Natural killer cell treated with Interleukin-12 subunit alpha and Interleukin-12 subunit beta and Interleukin-15 and Interleukin-18, amount 100 ng/mL, for 72 hours (primary cell): ENCODE results near the gene LMF1. TPM values are rescaled to one million over a fixed set of nuclear protein-coding genes. Genes with fewer than 3 reads are reported as not detected.

Source experiments
- ATAC-seq, 2 donors: fragments of 150-1000 bp; cut with Tn5 transposase in 1 of 2; sonication (Bioruptor Pico), chemical (Tn5 transposase) in 1 of 2; 2 replicates each; pipeline ENCODE4 v1.10.0; 2021
- DNase-seq: peaks from one replicate; pipeline ENCODE4 v3.0.0; 2022; ENCODE audit warnings: low spot score
- H3K27ac Mint-ChIP-seq, 2 donors: 1 replicate in 1 of 2; 2 replicates in 1 of 2; pipeline ENCODE4 v1.8.0; 2022; ENCODE audit warnings: mixed read lengths in 2 of 2, mild to moderate bottlenecking in 1 of 2, moderate library complexity in 1 of 2
- H3K27me3 Mint-ChIP-seq, 2 donors: 1 replicate in 1 of 2; 2 replicates in 1 of 2; pipeline ENCODE4 v1.8.0; 2022; ENCODE audit warnings: mixed read lengths in 2 of 2
- H3K36me3 Mint-ChIP-seq: one replicate; pipeline ENCODE4 v1.8.0; 2022; ENCODE audit warnings: mixed read lengths
- H3K4me1 Mint-ChIP-seq, 2 donors: 1 replicate in 1 of 2; 2 replicates in 1 of 2; pipeline ENCODE4 v1.8.0; 2022; ENCODE audit warnings: low read depth in 2 of 2, mixed read lengths in 2 of 2, mild to moderate bottlenecking in 1 of 2
- H3K4me3 Mint-ChIP-seq: one replicate; pipeline ENCODE4 v1.8.0; 2022; ENCODE audit warnings: mixed read lengths
- H3K9me3 Mint-ChIP-seq: 2 replicates; pipeline ENCODE4 v1.8.0; 2022; ENCODE audit warnings: mixed read lengths
- total RNA-seq, 2 donors: library from RNA; stranded (reverse); gene quantifications; one replicate each; pipeline ENCODE4 v1.2.3, GENCODE V29; 2022

LMF1 gene
- total RNA-seq, 2 donors from 2014 or later, result 17.1 to 21.0 TPM

DNA sequence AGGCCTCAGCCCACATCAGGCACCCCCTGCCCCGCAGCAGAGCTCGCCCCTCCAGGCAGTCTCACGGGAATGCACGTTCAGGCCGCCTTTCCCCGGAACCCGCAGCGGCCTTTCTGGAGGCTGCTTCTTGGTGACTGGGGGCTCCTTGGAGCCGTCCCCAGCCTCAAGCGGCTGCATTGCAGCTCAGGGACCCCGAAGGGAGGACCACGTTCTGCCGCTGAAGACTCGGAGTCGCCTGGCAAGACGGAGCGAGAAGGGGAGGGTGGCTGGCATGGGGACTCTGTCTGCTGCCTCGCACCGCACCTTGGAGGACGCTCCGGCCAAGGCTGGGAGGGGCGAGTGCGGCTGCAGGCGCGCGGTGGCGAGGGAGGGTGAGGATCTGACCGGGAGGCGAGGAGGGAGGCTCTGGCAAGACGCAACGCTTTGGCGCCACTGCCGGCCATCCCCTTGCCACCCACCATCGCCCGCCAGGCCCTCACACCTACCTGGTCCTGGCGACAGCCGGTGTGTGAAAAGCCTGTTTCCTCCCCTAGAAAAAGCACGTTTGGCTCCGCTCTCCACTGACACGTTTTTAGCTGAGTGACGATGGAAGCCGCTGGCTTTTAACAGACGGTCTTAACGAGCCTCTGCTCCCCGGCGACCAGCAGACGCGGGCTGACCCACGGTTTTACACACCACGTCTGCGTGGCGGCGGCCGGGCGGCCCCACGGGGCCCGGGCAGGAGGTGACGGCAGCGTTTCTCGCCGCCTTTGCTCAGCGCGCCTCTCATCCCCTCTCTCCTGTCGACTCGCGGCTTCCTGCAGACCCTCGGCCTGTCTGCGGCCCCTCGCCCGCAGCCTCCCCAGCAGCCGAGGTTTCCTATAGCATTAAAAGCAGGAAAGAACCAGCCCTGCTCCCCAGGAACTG lies 153.5 kb downstream of the LMF1 start:
- ATAC-seq (no peak), DNase-seq (no peak)
- H3K36me3 Mint-ChIP-seq, result no peaks in the 10 kb centered on the region
- peaks cover 3 to 14% of the 10 kb centered on the region in 2 donors for H3K27me3 Mint-ChIP-seq
- H3K27ac Mint-ChIP-seq, result no peak overlapping the region
- H3K9me3 Mint-ChIP-seq, result no peaks in the 10 kb centered on the region
- H3K4me1 Mint-ChIP-seq, result peaks cover 0 to 2% of the 10 kb centered on the region in 2 donors
- H3K4me3 Mint-ChIP-seq, result no peak overlapping the region

DNA sequence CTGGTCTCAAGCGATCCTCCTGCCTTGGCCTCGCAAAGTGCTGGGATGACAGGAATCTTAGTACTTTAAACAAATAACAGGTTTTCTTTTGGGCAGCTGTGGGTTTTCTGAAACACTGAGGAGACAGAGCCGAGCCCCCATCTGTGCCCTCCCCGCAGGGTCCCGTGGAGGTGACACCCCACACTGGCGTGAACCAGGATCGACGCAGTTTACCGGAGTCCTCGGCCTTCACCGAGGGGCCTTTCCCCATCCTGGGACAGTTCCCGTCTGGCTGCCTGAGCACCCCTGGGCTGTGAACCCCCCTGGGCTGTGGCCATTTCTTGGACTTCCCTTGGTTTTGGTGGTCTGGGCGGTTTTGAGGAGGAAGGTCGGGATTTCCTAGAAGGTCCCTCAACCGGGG lies 154.9 kb downstream of the LMF1 start:
- H3K4me1 Mint-ChIP-seq, result peaks cover 0 to 2% of the 10 kb centered on the region in 2 donors
- H3K27ac Mint-ChIP-seq, result no peak overlapping the region
- H3K9me3 Mint-ChIP-seq, result no peaks in the 10 kb centered on the region
- H3K4me3 Mint-ChIP-seq, result no peak overlapping the region
- peaks cover 7 to 13% of the 10 kb centered on the region in 2 donors for H3K27me3 Mint-ChIP-seq
- DNase-seq, result no peak
- no peaks in the 10 kb centered on the region for H3K36me3 Mint-ChIP-seq
- no peak for ATAC-seq

GRCh38 chr16:814974-815373 lies 155.8 kb downstream of the LMF1 start:
- Mint-ChIP-seq H3K4me3 (no peak overlapping the region), H3K27ac (no peak overlapping the region), H3K9me3 (no peaks in the 10 kb centered on the region), H3K4me1 (peaks cover 0 to 2% of the 10 kb centered on the region in 2 donors), H3K27me3 (peaks cover 7 to 11% of the 10 kb centered on the region in 2 donors), H3K36me3 (no peaks in the 10 kb centered on the region)
- no peak for ATAC-seq
- DNase-seq, result no peak

DNA sequence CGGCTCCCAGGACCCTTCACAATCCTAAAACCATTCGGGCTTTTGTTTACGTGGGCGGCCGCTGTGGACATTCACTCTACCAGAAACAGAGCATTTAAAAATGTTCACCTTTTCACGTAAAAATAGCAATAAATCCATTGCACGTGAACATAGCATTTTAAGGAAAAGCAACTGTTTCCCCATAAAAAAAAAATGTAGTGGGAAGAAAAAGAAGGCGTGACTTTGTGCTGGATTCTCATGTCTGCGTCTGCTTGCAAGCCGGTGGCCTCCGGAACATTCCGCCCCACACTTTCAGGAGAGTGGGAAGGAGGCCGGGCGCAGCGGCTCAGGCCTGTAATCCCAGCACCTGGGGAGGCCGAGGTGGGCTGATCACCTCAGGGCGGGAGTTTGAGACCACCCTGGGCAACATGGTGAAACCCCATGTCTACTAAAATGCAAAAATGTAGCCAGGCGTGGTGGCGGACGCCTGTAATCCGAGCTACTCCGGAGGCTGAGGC lies 156.8 kb downstream of the LMF1 start:
- no peak overlapping the region for H3K27ac Mint-ChIP-seq

DNA sequence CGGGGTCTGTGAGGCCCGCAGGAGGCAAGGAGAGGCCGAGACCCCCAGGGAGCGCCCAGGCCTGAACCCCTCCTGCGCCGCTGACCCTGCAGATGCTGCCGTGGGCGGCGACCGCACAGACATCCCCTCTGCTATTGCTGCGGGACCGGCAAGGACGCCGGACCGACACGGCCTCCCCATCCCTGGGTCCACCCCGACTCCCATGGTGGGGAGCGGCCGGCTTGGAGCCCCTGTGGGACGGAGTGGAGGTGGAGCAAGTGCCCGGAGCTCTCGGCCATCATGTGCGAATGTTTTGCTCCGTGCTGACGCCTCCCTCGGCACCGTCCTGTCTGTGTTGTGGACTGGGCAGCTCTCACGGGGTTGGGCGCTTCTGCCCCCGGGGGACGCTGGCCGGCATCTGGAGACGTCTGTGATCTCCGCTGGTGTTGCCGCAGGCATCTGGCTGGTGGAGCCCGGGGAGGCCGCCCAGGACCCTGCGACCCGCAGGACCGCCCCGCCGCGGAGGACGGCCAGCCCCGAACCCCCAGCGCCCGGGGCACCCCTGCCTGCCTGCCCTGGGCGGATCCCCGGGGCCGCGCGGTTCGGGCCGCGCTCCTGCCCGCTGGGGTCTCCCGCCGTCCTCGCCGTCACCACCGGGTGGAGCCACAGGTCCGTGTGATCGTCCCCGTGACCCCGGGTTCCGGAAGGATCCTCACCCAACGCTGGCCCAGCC lies 157.4 kb downstream of the LMF1 start:
- peaks cover 7 to 11% of the 10 kb centered on the region in 2 donors for H3K27me3 Mint-ChIP-seq
- DNase-seq (no peak), ATAC-seq (peak; percentile 48 to 58)
- no peaks in the 10 kb centered on the region for H3K9me3 Mint-ChIP-seq
- H3K4me1 Mint-ChIP-seq, result peaks cover 0 to 5% of the 10 kb centered on the region in 2 donors
- no peak overlapping the region for H3K4me3 Mint-ChIP-seq
- no peaks in the 10 kb centered on the region for H3K36me3 Mint-ChIP-seq
- H3K27ac Mint-ChIP-seq, result no peak overlapping the region

More for the DNA sequence above, 156.8 kb downstream of the LMF1 start:
- ATAC-seq, result no peak
- Mint-ChIP-seq H3K4me3 (no peak overlapping the region), H3K36me3 (no peaks in the 10 kb centered on the region), H3K4me1 (peaks cover 0 to 2% of the 10 kb centered on the region in 2 donors), H3K27me3 (peaks cover 7 to 11% of the 10 kb centered on the region in 2 donors), H3K9me3 (no peaks in the 10 kb centered on the region)
- no peak for DNase-seq

DNA sequence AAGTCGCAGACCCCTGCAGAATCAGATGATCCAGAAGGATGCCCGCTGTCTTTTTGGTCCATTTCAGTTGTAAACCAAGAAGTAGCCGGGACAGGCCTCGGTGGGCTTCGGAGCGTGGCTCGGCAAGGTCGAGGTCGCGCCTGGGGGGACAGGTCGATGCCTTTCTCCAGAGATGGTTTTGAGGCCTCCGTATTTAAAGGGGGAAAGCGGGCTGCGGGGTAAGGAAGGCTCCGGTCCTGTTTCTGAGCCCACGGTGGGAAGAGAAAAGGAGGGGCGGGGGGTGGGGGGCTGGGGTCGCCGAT lies 162.7 kb downstream of the LMF1 start:
- peaks cover 7 to 8% of the 10 kb centered on the region in 2 donors for H3K27me3 Mint-ChIP-seq
- no peaks in the 10 kb centered on the region for H3K36me3 Mint-ChIP-seq
- H3K4me3 Mint-ChIP-seq, result peak overlapping the region; percentile 98
- no peaks in the 10 kb centered on the region for H3K9me3 Mint-ChIP-seq
- peaks cover 5 to 10% of the 10 kb centered on the region in 2 donors for H3K4me1 Mint-ChIP-seq
- DNase-seq (no peak), ATAC-seq (no peak)
- peak overlapping the region; percentile 82 to 98 for H3K27ac Mint-ChIP-seq

- DNase-seq (peak; percentile 93), ATAC-seq (peak; percentile 96 to 98)
- H3K9me3 Mint-ChIP-seq, result no peaks in the 10 kb centered on the region
- H3K27ac Mint-ChIP-seq, result peak overlapping the region; percentile 82 to 98
- no peaks in the 10 kb centered on the region for H3K36me3 Mint-ChIP-seq
- peak overlapping the region; percentile 98 for H3K4me3 Mint-ChIP-seq
- peaks cover 5 to 7% of the 10 kb centered on the region in 2 donors for H3K27me3 Mint-ChIP-seq
- H3K4me1 Mint-ChIP-seq, result peaks cover 5 to 8% of the 10 kb centered on the region in 2 donors
Measured at GRCh38 chr16:807347-808084, 163.3 kb downstream of the LMF1 start.

GRCh38 chr16:805474-805873 lies 165.3 kb downstream of the LMF1 start:
- Mint-ChIP-seq H3K27ac (no peak overlapping the region), H3K27me3 (no peaks in the 10 kb centered on the region), H3K4me1 (peaks cover 5 to 8% of the 10 kb centered on the region in 2 donors), H3K36me3 (no peaks in the 10 kb centered on the region), H3K9me3 (no peaks in the 10 kb centered on the region), H3K4me3 (no peak overlapping the region)
- ATAC-seq (no peak), DNase-seq (no peak)

GRCh38 chr16:804193-805048 lies 166.4 kb downstream of the LMF1 start:
- Mint-ChIP-seq H3K36me3 (no peaks in the 10 kb centered on the region), H3K4me1 (peaks cover 5 to 8% of the 10 kb centered on the region in 2 donors), H3K27me3 (no peaks in the 10 kb centered on the region), H3K4me3 (no peak overlapping the region), H3K27ac (no peak overlapping the region), H3K9me3 (no peaks in the 10 kb centered on the region)
- ATAC-seq (no peak), DNase-seq (no peak)

DNA sequence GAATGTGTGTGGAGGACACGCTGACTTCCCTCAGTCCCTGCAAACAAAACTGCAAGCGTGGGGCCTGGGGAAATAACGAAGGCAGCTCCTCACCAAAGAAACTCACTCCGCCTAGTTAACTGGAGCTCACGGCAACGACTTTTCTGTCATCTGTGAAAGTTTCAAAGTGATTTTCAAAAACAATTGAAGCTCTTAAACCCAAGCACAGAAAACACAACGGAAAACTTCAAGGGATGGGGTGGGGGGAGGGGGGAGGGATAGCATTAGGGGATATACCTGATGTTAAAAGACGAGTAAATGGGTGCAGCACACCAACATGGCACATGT lies 167.1 kb downstream of the LMF1 start:
- DNase-seq, result no peak
- Mint-ChIP-seq H3K27ac (no peak overlapping the region), H3K27me3 (no peaks in the 10 kb centered on the region), H3K9me3 (no peaks in the 10 kb centered on the region), H3K36me3 (no peaks in the 10 kb centered on the region), H3K4me1 (peaks cover 5 to 8% of the 10 kb centered on the region in 2 donors), H3K4me3 (no peak overlapping the region)
- no peak for ATAC-seq
